Upper lobe of left lung (tissue), 4 donors: ENCODE measurements around the gene EFR3B.

ENCODE experiments used
- CTCF ChIP-seq, 6 experiments: fragments of 450-650 bp in 4 of 6; fragments of 200-600 bp in 2 of 6; sonication (generic) in 2 of 6; IDR thresholded peaks; one replicate each; pipeline ENCODE4 v1.5.1; 2016 to 2019; ENCODE audit warnings: antibody characterized with exemption in 6 of 6
- POLR2A ChIP-seq, 4 donors: fragments of 450-650 bp; IDR thresholded peaks; one replicate each; pipeline ENCODE4 v1.5.1; 2016 to 2017; ENCODE audit warnings: antibody characterized with exemption in 4 of 4, mild to moderate bottlenecking in 2 of 4
- POLR2AphosphoS5 ChIP-seq, 2 donors: sonication (generic); formaldehyde crosslinking; IDR thresholded peaks; one replicate each; pipeline ENCODE4 v1.5.1; 2017; ENCODE audit warnings: antibody characterized with exemption in 2 of 2

GRCh38 chr2:25044011-25044410 lies 2.1 kb downstream of the EFR3B start:
- TF ChIP-seq CTCF (IDR thresholded peaks at IDR 0.05) (no peak), POLR2A (IDR thresholded peaks at IDR 0.05) (no peak), POLR2AphosphoS5 (IDR thresholded peaks at IDR 0.05) (no peak)
